Large intestine (tissue), 3 donors: ENCODE results near the gene ZFAND3. TPM values are rescaled to one million over a fixed set of nuclear protein-coding genes. Genes with fewer than 3 reads are reported as not detected.
A peak's percentile ranks its signal among the peaks of the same experiment; 100 is the strongest.

ENCODE experiments used
- DNase-seq, 2 donors: peaks; one replicate each; pipeline versions ENCODE4 v3.0.0 to v3.0.0-alpha.2; 2013
- H3K27ac ChIP-seq: one replicate; pipeline ENCODE4 v1.5.1; 2013; ENCODE audit warnings: low read length
- H3K27me3 ChIP-seq: 2 replicates; pipeline ENCODE4 v1.6.1; 2013; ENCODE audit warnings: low read length; ENCODE audit not compliant: control insufficient read depth, insufficient read depth
- H3K36me3 ChIP-seq: 2 replicates; pipeline ENCODE4 v1.6.1; 2013; ENCODE audit warnings: low read length; ENCODE audit not compliant: control insufficient read depth, insufficient read depth
- H3K4me1 ChIP-seq: one replicate; pipeline ENCODE4 v1.6.1; 2013; ENCODE audit warnings: low read length; ENCODE audit not compliant: control insufficient read depth, insufficient read depth
- H3K4me3 ChIP-seq: one replicate; pipeline ENCODE4 v1.5.1; 2013; ENCODE audit warnings: low read length
- H3K9me3 ChIP-seq: one replicate; pipeline ENCODE4 v1.6.1; 2013; ENCODE audit warnings: mild to moderate bottlenecking, low read depth, low read length, moderate library complexity; ENCODE audit not compliant: control insufficient read depth
- WGBS: methylation state at CpG from one replicate; pipeline ENCODE4 v1.1.5; 2013; ENCODE audit warnings: low lambda C conversion rate; ENCODE audit not compliant: insufficient coverage; 5-methylcytosine and 5-hydroxymethylcytosine counted together
- polyA plus RNA-seq: library from polyadenylated mRNA; unstranded; fragments of 120-200 nt; gene quantifications from one replicate; pipeline ENCODE4 v1.2.1, GENCODE V29; 2013

ZFAND3 gene
- polyA plus RNA-seq, 1 donor, result 82.3 TPM

DNA sequence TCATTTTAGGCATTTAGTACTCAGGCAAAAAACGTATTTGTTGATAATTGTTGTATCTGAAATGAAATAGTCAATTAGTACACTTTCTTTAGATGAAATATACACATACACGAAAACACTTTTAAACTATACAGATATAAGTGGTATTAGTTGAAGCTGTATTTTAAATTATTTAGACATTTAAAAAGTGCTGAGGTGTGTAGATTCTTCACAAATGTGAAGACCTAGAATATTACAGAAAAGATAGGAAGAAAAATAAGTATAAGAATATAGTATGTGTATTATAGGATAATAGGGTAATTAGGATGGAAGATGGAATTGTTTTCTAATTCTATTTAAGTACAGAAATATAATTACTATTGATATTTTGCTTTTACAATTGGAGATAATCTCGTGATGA, 4.6 kb downstream of the ZFAND3 start:
- Histone ChIP-seq H3K4me3 (no peak overlapping the region), H3K27ac (peak overlapping the region; percentile 93), H3K4me1 (peaks cover 24% of the 10 kb centered on the region), H3K9me3 (no peaks in the 10 kb centered on the region), H3K36me3 (no peaks in the 10 kb centered on the region), H3K27me3 (no peaks in the 10 kb centered on the region)
- 90% methylated on average over 2 of the region's 3 CpGs for WGBS
- no peak for DNase-seq

DNA sequence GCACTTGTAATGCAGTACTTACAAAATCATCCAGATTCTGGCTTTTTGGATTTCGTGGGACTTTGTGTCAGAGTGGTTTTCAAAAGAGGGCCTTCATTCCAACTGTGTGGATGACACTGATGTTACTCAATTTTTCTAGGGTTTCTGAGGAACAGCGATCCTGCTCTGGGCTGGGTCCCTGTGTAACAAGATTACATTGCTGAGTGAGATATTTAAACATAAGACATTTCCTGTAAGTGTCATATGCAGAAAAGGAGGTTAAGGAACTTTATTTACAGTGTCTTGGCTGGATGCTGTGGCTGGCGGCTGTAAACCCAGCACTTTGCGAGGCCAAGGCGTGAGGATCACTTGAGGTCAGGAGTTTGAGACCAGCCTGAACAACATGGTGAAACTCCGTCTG, 6.7 kb downstream of the ZFAND3 start:
- Histone ChIP-seq H3K36me3 (no peaks in the 10 kb centered on the region), H3K27ac (no peak overlapping the region), H3K4me1 (peaks cover 24% of the 10 kb centered on the region), H3K9me3 (no peaks in the 10 kb centered on the region), H3K4me3 (no peak overlapping the region), H3K27me3 (no peaks in the 10 kb centered on the region)
- WGBS, result no CpG with 5 or more reads among the region's 6 CpGs
- no peak for DNase-seq

DNA sequence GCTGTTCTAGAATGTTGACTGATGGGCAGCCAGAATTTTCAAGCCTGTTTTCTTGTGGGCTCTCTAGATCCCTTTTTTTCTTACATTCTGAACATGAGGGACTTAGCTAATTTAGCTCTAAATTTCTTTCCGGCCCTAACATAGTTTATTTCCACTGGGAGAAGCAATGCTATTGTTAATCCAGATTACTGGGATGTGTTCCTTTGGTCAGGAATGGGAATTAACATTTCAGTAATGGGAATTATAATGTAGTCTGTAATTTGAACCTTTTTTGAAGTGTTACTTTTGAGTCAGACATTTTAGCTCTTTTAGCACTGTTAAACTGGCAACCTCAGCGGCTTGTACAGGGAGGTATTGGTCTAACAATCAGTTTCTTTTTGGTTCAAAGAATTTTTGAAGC, 7.5 kb downstream of the ZFAND3 start:
- Histone ChIP-seq H3K4me1 (peaks cover 18% of the 10 kb centered on the region), H3K4me3 (no peak overlapping the region), H3K27me3 (no peaks in the 10 kb centered on the region), H3K36me3 (no peaks in the 10 kb centered on the region), H3K27ac (no peak overlapping the region), H3K9me3 (no peaks in the 10 kb centered on the region)
- 100% methylated on average over 1 of the region's 2 CpGs for WGBS
- DNase-seq, result no peak

DNA sequence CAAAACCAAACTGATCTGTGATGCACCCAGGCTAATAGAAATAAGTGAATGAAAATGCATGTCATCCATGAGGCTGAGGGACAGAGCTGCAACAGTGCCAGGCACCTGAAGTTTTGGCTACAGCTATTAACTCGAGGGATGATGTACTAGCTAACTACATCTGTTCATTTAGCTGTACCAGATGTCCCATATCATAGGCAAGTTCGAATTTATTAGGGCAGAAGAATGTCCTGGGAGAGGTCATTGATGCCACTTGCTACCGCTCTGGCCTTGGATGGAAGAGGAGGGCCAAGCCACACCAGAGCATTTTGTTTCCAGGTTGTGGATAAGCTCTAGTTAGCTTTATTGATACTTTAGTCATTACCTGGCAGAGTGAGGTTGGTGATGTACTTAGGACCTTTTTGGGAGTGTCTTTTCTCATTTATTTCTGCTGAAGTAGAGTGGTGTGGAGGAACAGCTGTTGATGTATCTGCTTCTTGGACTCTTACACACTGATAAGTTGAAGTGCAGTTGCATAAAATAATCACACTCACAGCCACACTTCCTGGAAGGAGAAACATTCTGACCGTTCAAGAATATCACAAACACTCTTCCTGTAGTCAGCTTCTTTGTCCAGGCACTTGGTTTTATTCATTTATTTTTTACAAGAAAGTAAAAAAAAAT, 8.2 kb downstream of the ZFAND3 start:
- peaks cover 12% of the 10 kb centered on the region for H3K4me1 ChIP-seq
- no CpG with 5 or more reads among the region's 4 CpGs for WGBS
- peaks cover 2% of the 10 kb centered on the region for H3K36me3 ChIP-seq
- DNase-seq, result peak; percentile 23 to 71
- H3K4me3 ChIP-seq, result no peak overlapping the region
- H3K27me3 ChIP-seq, result no peaks in the 10 kb centered on the region
- H3K9me3 ChIP-seq, result no peaks in the 10 kb centered on the region
- peak overlapping the region; percentile 65 for H3K27ac ChIP-seq

DNA sequence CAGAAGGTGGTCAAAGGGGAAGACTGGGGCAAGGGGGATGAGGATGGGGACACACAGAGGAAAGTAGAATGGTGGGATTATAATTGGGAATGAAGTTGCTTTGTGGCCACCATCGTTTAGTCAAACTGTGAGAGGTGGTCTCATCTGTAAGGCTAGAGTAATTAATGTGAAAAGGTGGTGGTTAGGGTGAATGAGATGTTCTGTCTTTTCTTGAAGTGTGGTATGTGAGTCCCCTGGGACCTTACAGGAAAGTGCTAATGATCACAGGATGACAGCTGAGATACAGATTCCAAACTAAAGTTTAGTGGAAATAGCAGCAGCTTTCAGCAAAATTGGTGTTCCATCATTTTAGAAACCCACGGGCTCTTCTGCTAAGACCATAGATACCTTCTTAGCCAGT, 10.7 kb downstream of the ZFAND3 start:
- H3K9me3 ChIP-seq, result no peaks in the 10 kb centered on the region
- H3K27me3 ChIP-seq, result no peaks in the 10 kb centered on the region
- no peak overlapping the region for H3K4me3 ChIP-seq
- no peak for DNase-seq
- peaks cover 3% of the 10 kb centered on the region for H3K4me1 ChIP-seq
- no peak overlapping the region for H3K27ac ChIP-seq
- 90% methylated on average over 2 of the region's 2 CpGs for WGBS
- peaks cover 6% of the 10 kb centered on the region for H3K36me3 ChIP-seq

DNA sequence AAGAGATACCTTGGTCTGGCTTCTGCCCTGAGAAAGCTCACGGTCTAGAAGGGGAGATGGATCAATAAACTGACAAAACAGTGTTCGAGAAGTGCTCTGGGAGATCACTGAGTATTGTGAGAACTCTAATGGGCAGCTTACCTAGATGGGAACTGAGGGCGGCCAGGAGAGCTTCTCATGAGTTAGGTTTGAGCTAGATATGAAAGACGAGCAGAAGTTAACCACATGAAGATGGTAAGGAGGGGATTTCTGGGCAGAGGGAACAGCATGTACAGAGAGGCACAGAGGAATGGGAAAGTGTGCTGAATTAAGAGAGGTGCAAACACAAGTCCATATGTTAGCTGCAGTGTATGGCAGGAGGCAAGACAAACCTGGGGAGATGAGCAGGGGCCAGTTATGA, 11.9 kb downstream of the ZFAND3 start:
- 100% methylated on average over 3 of the region's 4 CpGs for WGBS
- Histone ChIP-seq H3K27me3 (no peaks in the 10 kb centered on the region), H3K9me3 (no peaks in the 10 kb centered on the region), H3K4me3 (no peak overlapping the region), H3K36me3 (peaks cover 6% of the 10 kb centered on the region), H3K4me1 (peaks cover 3% of the 10 kb centered on the region), H3K27ac (no peak overlapping the region)
- no peak for DNase-seq

DNA sequence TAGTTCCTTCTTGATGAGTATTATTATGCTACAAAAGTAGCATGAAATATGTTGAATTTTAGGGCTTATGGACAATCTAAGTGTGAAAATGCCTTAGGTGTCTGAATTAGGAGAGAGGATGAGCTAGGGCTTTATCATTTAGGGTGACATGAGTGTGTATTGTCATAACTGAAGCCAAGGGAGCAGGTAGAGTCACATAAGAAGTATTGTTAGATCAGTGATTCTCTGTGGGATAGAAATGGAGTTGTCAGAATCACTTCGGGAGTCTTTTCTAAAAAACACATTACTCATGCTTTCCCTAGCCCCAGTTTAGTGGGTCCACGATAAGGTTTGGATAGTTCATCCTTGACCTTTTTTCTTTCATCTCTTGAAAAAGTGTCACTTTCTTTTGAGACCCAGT, 16.4 kb downstream of the ZFAND3 start:
- H3K4me3 ChIP-seq, result no peak overlapping the region
- no peak for DNase-seq
- no peak overlapping the region for H3K27ac ChIP-seq
- no peaks in the 10 kb centered on the region for H3K4me1 ChIP-seq
- H3K36me3 ChIP-seq, result peaks cover 8% of the 10 kb centered on the region
- H3K27me3 ChIP-seq, result no peaks in the 10 kb centered on the region
- no CpG with 5 or more reads among the region's 2 CpGs for WGBS
- no peaks in the 10 kb centered on the region for H3K9me3 ChIP-seq

DNA sequence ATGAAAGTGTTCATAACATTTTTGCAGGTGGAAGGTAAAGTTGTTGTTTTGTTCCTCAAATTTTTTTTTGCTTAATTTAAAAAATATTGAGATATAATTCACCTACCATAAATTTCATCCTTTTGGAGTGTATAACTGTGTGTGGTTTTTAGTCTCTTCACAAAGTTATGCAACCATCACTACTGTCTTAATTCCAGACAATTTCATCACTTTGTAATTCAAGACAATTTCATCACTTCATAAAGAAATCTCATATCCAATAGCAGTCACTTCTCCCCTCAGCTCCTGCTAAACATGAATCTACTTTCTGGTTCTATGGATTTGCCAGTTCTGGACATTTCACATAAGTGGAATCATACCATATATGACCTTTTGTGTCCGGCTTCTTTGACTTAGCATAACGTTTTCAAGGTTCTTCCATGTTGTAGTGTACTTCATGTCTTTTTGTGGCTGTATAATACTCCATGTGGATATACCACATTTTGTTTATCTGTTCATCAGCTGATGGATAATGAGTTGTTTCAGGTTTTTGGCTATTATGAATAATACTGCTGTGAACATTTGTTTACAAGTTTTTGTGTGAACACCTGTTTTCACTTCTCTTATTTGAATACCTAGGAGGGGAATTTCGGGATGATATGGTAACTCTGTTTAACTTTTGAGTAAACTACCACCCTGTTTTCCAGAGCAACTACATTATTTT, 18.8 kb downstream of the ZFAND3 start:
- Histone ChIP-seq H3K4me1 (no peaks in the 10 kb centered on the region), H3K36me3 (peaks cover 4% of the 10 kb centered on the region), H3K27ac (no peak overlapping the region), H3K27me3 (no peaks in the 10 kb centered on the region), H3K4me3 (no peak overlapping the region), H3K9me3 (no peaks in the 10 kb centered on the region)
- DNase-seq, result no peak
- WGBS, result 100% methylated on average over 2 of the region's 3 CpGs

DNA sequence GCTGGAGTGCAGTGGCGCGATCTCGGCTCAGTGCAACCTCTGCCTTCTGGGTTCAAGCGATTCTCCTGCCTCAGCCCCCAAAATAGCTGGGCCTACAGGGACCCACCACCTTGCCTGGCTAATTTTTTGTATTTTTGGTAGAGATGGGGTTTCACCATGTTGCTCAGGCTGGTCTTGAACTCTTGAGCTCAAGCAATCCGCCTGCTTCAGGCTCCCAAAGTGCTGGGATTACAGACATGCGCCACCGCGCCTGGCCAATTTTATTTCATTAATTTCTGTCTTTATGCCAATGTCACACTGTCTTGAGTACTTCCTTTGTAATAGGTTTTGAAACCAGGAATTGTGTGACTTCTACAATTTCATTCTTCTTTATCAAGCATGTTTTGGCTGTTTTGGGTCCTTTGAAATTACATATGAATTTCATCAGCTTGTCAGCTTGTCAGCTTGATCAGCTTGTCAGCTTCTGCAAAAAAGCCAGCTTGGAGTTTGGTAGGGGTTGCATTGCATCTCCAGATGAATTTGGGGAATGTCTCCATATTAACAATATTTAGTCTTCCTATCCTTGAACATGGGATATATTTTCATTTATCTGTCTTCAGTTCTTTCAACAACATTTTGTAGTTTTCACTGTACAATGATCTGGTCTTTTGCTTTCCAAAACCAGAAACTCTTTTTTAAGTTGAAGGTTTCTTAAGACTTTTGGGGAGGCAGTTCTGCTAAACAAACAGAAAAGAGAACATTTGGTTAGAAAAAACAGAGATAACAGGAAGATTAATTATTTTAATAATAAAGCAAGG, 20.8 kb downstream of the ZFAND3 start:
- H3K27me3 ChIP-seq, result no peaks in the 10 kb centered on the region
- no peak overlapping the region for H3K27ac ChIP-seq
- peaks cover 4% of the 10 kb centered on the region for H3K36me3 ChIP-seq
- H3K4me1 ChIP-seq, result no peaks in the 10 kb centered on the region
- DNase-seq, result no peak
- H3K9me3 ChIP-seq, result no peaks in the 10 kb centered on the region
- H3K4me3 ChIP-seq, result no peak overlapping the region
- 93% methylated on average over 5 of the region's 8 CpGs for WGBS

DNA sequence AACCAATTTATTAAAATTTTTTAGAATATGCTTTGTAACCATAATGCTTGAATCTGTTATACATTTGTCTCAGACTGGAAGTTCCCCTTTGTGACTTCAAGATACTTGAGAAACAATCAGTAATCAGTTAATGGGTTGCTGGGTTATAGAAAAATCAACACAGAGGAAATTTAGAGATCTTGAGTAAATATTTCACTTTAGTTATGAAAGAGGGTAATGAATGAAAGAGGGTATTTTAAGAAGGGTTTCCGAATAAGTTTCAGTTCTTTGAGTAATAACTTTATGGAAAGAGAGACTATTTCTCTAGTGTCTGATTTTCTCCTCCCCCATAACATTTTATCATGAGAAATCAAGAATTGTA, 21.4 kb downstream of the ZFAND3 start:
- 50% methylated on average over 1 of the region's 1 CpG for WGBS
- H3K9me3 ChIP-seq, result no peaks in the 10 kb centered on the region
- no peaks in the 10 kb centered on the region for H3K4me1 ChIP-seq
- H3K4me3 ChIP-seq, result no peak overlapping the region
- no peaks in the 10 kb centered on the region for H3K27me3 ChIP-seq
- H3K27ac ChIP-seq, result no peak overlapping the region
- DNase-seq, result no peak
- peaks cover 4% of the 10 kb centered on the region for H3K36me3 ChIP-seq
